Hepatocyte (in vitro differentiated cells): ENCODE results near the gene MAP2K7.

Experiments
- EZH2 ChIP-seq: fragments of 200-600 bp; sonication (generic); IDR thresholded peaks from 2 replicates; pipeline ENCODE4 v1.6.1; 2016; ENCODE audit warnings: antibody characterized with exemption, mild to moderate bottlenecking, borderline replicate concordance
- EZH2phosphoT487 ChIP-seq: fragments of 200-600 bp; sonication (generic); IDR thresholded peaks from one replicate; pipeline ENCODE4 v1.6.1; 2018; ENCODE audit warnings: antibody characterized with exemption, mild to moderate bottlenecking, low read depth, moderate library complexity; ENCODE audit not compliant: unreplicated experiment, severe bottlenecking
- TF ChIP-seq, protein P1 (sequence below): fragments of 200-600 bp; sonication (generic); IDR thresholded peaks from 2 replicates; pipeline ENCODE4 v1.5.1; 2016; ENCODE audit warnings: antibody characterized with exemption, mild to moderate bottlenecking; ENCODE audit not compliant: poor library complexity

DNA sequence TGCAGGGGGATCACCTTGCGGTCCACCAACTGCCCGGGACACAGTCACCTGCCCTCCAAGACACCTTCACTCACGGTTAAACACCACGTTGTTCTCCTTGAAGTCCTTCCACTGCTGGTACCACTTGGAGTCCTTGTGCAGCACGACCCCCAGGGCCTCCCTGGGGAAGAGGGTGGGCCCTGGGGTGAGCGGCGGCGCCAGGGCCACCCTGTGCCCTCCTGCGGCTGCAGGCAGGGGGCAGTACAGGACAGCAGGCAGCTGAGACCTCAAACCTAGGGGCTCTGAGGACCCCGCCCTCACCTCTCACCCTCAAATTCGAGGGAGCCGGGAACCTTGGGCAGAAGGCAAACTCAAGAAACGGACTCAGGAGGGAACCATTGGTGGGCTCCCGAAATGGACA is 29.7 kb downstream of the MAP2K7 start:
- TF ChIP-seq, protein P1, sequence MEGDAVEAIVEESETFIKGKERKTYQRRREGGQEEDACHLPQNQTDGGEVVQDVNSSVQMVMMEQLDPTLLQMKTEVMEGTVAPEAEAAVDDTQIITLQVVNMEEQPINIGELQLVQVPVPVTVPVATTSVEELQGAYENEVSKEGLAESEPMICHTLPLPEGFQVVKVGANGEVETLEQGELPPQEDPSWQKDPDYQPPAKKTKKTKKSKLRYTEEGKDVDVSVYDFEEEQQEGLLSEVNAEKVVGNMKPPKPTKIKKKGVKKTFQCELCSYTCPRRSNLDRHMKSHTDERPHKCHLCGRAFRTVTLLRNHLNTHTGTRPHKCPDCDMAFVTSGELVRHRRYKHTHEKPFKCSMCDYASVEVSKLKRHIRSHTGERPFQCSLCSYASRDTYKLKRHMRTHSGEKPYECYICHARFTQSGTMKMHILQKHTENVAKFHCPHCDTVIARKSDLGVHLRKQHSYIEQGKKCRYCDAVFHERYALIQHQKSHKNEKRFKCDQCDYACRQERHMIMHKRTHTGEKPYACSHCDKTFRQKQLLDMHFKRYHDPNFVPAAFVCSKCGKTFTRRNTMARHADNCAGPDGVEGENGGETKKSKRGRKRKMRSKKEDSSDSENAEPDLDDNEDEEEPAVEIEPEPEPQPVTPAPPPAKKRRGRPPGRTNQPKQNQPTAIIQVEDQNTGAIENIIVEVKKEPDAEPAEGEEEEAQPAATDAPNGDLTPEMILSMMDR = no peak
- no peak for TF ChIP-seq EZH2
- no peak for TF ChIP-seq EZH2phosphoT487
